Cardiac fibroblast (primary cell): ENCODE results near the gene CADM2.

Experiments
- DNase-seq, 2 donors: peaks; one replicate each; pipeline versions ENCODE4 v3.0.0 to v3.0.0-alpha.2; 2010; ENCODE audit warnings: low read depth in 2 of 2
- H3K4me3 ChIP-seq, 2 donors: replicated peaks in 1 of 2; 1 replicate in 1 of 2; 2 replicates in 1 of 2; pipeline ENCODE4 v1.5.1; 2011; ENCODE audit warnings: low read depth in 2 of 2, low read length in 2 of 2, mild to moderate bottlenecking in 2 of 2, moderate library complexity in 1 of 2
- TF ChIP-seq, protein P1 (sequence below): IDR thresholded peaks from one replicate; pipeline ENCODE4 v1.5.1; 2011; ENCODE audit warnings: low read depth, mild to moderate bottlenecking, low read length, inconsistent platforms

Gene CADM2

DNA sequence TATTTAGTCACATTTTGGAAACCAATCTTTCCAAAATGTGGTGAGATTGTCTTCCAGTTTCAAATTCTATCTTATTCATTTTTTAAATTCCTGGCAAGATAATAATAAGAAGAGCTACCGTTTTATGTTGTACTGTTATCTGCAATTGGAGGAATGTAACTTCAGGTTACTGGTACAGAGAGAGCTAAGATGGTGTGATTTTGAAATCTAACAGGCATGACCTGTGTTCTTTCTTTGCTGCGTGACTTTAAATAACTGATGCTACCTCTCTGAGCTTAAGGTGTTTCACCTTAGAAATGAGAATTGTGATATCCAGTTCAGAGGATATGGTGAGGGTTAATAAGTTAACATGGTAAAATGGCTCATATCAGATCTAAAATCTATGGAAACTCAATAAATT is 21.7 kb downstream of the CADM2 start:
- no peak overlapping the region for H3K4me3 ChIP-seq
- TF ChIP-seq, protein P1, sequence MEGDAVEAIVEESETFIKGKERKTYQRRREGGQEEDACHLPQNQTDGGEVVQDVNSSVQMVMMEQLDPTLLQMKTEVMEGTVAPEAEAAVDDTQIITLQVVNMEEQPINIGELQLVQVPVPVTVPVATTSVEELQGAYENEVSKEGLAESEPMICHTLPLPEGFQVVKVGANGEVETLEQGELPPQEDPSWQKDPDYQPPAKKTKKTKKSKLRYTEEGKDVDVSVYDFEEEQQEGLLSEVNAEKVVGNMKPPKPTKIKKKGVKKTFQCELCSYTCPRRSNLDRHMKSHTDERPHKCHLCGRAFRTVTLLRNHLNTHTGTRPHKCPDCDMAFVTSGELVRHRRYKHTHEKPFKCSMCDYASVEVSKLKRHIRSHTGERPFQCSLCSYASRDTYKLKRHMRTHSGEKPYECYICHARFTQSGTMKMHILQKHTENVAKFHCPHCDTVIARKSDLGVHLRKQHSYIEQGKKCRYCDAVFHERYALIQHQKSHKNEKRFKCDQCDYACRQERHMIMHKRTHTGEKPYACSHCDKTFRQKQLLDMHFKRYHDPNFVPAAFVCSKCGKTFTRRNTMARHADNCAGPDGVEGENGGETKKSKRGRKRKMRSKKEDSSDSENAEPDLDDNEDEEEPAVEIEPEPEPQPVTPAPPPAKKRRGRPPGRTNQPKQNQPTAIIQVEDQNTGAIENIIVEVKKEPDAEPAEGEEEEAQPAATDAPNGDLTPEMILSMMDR = no peak
- no peak for DNase-seq

DNA sequence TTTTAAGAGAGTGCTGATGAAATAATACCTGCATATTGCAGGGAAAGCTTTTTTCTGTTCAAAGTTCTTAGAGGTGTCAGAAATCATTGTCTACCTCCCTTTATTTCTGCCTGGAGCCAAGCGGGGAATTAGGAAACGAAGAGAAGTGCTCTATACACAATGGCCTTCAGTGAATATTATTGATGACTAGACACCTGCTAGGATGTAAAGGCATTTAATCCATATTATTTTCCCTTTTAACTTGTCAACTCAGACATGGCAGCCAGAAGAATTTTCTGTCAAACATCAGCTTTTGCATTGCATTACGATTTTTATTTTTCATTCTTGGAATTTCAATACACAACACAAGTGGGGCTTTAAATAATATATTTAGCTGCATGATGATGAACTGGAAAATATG is 24.7 kb downstream of the CADM2 start:
- TF ChIP-seq, protein P1 = no peak
- H3K4me3 ChIP-seq = no peak overlapping the region
- no peak for DNase-seq

DNA sequence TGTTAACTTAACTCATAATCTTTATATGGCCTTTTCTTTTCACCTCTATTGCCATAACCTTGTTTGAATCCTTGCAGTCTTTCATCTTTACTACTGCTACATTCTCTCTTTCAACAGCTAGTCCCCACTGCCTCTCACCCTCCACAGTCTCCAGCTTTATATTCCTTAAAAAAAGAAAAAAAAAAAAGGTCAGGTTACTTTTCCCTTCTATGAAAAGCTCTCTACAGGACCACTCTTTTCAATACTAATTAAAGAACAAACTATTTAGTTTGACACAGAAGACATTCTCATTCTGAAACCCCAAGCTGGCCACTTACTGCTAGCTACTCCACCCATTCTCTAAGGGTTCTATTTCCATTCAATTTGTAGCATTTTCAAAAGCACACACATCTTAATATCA is 25.6 kb downstream of the CADM2 start:
- DNase-seq = no peak
- no peak overlapping the region for H3K4me3 ChIP-seq
- TF ChIP-seq, protein P1 = no peak

DNA sequence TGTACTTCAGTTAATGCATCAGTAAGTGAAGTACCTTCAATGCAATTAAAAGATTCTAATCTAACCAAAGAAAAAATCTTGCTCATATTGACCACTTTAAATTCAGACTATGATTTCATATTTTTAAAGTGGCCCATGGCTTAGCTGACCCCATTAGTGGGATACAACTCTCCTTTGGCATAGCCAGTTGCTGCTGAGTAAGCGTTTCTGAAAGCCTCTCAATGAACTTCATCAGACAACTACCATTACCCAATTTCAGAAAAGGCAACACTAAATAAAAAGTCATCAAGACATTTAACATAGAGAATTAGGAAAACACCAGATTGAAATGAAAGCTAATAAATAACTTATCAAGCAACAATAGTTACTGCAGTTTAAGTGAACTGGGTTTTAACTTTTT is 27.0 kb downstream of the CADM2 start:
- TF ChIP-seq, protein P1 = no peak
- no peak overlapping the region for H3K4me3 ChIP-seq
- no peak for DNase-seq

DNA sequence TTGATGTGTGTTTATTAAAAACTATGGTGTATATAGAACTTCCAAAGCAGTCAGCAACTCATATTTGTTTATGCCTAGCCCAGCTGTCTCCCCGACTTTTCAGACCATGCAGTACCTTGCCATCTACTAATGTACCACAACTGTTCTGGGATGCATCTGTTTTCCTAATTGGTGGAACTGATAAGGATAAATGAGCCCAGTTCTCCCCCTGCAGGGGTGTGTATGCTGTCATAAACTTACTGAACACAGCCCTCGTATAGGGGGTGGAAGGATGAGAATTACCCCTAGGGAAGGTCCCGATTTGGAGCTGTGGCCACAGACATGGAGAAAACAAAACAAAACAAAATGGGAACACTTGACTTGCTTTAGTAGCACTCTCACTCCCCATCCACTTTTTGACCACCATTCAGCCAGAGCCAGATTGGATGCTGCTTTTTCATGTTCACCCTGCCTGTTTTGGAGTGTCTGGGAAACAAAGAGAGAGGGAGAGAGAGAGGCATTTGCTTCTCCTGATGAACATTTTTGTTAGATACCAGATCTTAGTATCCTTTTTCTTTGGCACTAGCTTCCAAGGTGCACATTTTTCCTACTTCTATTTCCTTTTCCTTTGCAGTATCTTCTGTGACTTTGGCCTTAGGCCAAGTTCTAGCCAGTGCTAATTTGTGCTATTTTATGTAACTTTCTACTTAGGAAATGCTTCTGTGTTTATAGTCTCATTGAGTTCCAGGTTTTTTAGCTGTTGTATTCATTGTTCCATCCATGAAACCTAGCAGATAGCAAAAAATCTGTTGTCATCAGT is 29.1 kb downstream of the CADM2 start:
- DNase-seq = no peak
- H3K4me3 ChIP-seq = no peak overlapping the region
- TF ChIP-seq, protein P1 = no peak

DNA sequence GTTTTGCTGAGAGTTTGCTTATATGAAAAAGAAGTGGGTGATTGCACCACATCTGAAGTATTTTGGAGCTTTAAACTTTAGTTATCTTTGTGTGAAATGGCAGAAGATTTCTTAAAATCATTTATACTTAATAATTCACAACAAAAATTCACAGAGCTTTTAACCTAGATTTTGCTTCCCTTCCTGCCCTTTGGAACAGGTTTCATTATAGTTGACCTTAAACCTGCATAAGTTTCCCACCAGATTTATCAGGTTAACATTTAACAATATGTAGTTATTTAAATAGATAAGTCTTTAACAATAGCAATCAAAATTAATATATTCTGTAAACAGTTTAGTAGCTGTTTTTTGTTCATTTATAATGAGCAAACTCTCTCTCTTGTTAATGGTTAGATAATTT is 30.3 kb downstream of the CADM2 start:
- H3K4me3 ChIP-seq = no peak overlapping the region
- TF ChIP-seq, protein P1 = no peak
- DNase-seq = no peak

DNA sequence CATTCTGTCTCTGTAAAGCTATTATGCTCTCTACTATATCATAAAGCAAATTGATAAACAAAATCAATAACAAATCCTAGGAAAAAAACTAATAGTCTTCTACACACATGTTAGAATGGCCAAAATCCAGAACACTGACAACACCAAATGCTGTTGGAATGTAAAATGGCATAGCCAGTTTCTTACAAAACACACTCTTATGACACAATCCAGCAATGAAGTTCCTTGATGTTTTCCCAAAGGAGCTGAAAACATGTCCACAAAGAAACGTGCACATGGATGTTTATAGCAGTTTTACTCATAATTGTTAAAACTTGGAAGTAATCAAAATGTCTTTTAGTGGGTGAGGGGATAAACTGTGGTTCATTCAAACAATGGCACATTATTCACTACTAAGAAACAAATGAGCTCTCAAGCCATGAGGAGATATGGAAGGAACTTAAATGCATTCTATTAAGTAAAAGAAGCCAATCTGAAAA is 32.7 kb downstream of the CADM2 start:
- TF ChIP-seq, protein P1 = no peak
- no peak overlapping the region for H3K4me3 ChIP-seq
- DNase-seq = no peak
